Muscle of back (tissue), 11 donors: ENCODE results near the gene JUN. TPM values are rescaled to one million over a fixed set of nuclear protein-coding genes. Genes with fewer than 3 reads are reported as not detected.
A peak's percentile ranks its signal among the peaks of the same experiment; 100 is the strongest.
"Not testable (repeated sequence)": the region's sequence is repeated elsewhere in the genome, so short reads cannot be mapped to it uniquely, and the experiment has no call there.

Experiments used
- DNase-seq, 3 donors: peaks; one replicate each; pipeline versions ENCODE4 v3.0.0 to v3.0.0-alpha.2; 2013
- polyA plus RNA-seq, 10 donors: library from polyadenylated mRNA; unstranded; fragments of 120-200 nt; gene quantifications; one replicate each; pipeline ENCODE4 v1.2.1, GENCODE V29; 2013; ENCODE audit not compliant: insufficient read length in 10 of 10

Gene JUN
- polyA plus RNA-seq, 10 donors = 74.2 to 374 (median 155) TPM

DNA sequence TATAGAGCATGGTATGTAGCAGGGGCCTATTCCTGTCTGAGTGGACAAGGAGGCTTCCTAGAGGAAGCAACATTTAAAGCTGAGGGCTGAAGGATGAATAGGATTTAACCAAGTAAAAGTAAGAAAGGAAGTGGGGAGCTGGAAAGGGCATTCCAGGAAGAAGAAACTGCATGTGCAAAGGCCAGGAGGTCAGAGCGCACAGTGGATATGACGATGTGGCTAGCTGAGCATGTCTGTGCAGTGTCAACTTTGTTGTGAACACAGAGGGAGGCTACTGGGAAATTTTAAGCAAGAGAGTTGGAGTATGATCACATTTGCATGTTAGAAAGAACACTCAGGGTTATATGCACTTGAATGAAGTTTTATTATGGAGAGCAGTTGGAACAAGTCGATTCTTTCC is 28.6 kb upstream of the JUN start:
- no peak for DNase-seq

DNA sequence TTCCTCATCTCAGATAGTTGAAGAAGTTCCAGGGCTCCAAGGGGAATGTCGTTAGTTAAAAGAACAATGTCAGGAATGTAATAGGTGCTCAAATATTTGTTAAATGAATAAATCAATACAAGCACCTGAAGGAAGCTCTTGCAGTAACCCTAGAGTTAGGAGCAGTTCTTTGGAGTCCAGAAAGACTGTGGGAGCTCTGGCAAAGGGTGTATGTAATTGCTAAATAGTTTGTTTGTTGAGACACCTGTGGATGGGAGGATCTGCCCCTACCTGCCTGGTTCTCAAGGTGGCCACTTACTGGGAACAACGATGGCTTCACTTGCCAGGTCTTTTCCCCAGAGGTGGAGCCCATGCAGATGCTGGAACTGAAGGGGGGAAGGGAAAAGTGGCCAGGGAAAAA is 27.5 kb upstream of the JUN start:
- no peak for DNase-seq

DNA sequence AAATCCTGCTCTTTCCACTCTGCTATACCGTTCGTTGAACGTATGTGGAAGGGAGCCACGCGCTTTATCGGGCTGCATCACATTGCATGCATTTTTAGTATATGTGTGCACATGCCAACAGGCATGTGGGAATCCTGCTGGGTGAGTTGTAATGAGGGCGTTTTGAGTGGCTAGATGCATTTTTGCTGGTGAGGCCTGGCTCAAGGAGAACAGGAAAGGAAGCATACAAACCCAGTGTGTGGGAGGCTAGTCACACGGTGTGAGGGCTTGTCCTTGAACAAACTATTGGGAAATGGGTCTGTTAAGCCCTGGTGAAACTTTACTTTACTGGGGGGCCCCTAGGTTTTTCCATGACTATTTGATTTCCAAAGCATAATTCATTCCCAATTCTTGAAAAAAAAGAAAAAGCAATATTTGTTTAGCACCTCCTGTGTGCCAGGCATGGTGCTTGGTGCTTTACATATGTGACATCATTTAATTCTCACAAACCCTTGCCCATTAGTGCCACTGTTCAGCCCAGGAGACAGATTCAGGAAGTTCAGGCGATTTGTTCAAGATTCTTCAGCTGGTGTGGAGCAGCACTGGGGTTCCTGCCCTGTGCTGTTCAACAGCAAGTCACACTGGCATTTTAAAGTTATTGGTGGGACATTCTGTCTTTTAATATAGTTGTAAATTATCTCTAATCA is 25.6 kb upstream of the JUN start:
- peak in 1 of 3 donors; percentile 48 for DNase-seq

DNA sequence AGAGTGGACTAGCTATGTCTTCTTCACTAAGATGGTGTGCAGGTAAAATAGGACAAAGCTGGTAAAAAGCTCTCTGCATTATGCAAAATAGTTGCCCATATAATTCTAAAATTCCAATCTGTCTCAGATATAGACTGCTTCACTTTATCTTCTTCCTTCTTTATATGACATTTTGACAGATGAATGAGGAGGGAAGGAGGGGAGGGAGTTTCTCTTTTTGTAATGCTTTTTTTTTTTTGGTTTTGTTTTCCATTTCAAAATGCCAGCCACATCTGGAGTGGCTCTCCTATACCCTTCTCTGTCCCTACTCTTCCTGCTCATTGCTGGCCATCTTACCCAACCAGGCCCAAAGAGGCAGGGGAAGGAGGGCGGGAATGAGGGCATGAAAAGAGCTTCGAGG is 24.2 kb upstream of the JUN start:
- no peak for DNase-seq

DNA sequence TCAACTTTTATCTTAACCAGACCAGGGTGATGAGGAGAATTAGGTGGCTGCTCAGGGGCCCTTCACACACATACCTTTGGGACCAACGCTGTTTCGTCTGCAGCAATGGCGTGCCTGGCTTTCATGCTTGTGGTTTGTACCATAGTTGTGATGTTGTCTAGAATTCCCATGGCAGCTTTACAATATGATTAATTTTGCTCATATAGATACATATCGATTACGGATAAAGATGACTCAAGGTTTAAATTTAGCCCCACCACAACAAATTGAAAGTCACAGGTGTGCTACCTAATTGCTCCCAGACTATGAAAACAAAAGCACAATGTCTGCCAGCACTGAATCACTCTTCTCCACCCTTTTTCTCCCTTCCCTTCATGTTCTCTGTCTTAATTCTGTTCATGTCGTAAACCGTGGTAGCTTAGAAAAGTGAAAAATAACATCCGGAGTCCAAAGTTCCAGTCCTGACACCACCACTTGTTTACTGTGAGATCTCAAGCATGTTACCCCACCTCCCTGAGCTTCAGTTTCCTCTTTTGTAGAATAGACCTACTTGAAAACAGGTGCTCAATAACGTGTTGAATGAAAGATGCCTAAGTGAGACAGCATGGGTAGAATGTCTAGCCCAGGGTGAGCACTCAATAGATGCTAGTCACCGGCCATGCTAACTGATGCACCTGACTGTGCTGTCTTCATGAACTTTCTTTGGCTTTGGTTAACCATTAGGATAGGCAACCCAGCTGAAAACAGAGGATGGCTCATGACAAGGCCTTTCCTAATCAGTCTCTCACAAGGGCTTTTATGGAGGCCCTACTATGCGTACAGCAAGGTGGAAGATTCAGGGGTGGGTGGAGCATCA is 22.1 kb upstream of the JUN start:
- no peak for DNase-seq

DNA sequence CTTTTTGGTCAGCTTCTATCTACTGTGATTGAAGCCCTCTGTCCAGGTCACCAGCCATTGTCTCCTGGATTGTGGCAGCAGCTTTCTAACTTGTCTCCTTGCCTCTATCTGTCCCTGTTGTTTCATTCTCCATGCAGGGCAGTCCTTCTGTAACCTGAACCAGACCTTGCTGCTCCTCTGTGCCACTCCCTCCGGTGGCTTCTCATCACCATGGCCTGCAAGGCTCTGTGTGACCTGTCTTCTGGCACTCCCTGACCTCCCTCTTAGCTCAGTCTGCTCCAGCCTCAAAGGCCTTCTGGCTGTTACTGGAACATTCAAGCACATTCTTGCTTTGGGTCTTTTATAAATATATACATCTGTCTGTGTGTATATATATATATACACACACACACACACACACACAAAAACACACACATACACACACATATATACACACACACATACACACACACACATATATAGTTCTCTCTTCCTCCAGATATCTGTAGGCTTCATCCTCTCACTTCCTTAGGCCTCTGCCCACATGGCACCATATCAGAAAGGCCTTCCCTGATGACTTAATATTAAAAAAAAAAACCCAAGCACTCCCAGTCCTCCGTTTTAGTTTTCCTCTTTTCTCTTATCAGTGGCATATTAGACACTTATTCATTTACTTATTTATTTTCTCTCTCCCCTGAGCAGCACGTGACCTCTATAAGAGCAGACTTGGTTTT is 21.2 kb upstream of the JUN start:
- no peak for DNase-seq

DNA sequence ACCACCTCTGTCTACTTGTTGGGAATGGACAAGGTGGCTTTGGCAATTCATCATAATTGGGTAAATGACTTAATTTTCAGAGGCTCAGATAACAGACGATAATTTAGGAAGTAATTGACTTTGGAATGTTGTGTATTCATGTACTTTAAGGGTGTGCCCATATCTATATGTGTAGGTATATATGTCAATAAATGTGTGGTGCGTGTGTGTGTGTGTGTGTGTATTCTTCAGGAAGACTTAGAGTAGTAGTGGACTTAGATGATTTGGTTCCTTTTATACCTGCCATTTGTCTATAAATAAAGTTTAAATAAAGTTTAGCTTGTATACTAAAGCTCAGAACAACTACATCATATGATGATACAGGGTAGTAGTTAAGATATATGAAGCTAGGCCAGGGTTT is 20.0 kb upstream of the JUN start:
- no peak for DNase-seq

DNA sequence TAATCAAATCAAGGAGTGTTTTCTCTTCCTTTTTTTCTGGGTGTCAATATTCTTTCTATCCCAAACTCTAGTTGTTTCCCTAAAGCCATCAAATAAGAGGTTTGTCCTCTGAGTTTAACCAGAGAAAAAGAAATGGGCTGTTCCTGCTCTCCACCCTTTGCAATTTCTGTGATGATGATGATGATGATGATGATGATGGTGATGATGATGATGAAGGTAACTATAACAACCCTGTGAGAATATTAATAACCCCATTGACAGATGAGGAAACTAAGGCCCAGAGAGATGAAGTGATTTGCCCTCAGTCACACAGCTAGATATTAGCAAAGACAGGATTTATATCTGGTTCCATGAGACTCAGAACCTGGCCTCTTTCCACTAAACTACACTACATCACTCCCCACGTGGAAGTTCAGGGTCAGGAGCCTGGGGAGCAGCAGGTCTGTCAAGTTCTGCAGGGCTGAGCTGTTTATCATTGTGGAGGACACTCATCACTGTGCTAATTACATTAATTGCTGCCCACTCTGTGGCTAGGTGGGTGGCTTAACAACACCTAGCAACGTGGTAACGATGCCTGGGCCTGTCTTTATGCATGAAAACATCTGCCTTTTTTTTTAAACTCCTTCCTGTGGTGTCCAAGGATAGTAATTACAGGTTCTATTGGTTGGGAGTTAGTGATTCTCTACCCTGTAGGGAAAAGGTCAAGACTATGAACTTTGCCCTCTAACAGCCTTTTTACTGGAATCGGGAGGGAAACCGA is 19.0 kb upstream of the JUN start:
- DNase-seq = no peak

DNA sequence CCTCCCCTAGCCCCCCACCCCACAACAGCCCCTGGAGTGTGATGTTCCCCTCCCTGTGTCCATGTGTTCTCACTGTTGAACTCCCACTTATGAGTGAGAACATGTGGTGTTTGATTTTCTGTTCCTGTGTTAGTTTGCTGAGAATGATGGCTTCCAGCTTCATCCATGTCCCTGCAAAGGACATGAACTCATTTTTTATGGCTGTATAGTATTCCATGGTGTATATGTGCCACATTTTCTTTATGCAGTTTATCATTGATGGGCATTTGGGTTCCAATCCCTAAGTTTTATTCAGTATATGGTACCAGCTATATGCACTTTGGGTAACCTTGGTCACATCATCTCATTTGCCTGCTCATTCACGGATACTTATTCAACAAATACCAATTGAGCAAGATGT is 17.4 kb upstream of the JUN start:
- not testable (repeated sequence) for DNase-seq

DNA sequence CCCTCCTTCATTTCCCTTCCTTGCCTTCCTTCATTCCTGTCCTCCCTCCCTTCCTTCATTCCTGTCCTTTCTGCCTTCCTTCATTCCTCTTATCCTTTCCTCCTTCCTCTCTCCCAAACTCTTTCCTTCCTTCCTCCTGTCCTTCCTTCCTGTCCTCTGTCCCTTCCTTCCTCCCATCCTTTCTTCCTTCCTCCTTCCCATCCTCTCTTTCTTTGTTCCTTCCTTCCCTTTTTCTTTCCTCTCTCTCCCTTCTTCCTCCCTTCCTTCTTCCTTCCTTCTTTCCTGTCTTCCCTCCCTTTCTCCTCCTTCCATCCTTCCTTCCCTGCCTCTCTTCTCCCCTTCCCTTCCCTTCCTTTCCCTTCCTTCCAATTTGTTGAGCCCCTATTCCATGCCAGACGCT is 15.8 kb upstream of the JUN start:
- DNase-seq = no peak

DNA sequence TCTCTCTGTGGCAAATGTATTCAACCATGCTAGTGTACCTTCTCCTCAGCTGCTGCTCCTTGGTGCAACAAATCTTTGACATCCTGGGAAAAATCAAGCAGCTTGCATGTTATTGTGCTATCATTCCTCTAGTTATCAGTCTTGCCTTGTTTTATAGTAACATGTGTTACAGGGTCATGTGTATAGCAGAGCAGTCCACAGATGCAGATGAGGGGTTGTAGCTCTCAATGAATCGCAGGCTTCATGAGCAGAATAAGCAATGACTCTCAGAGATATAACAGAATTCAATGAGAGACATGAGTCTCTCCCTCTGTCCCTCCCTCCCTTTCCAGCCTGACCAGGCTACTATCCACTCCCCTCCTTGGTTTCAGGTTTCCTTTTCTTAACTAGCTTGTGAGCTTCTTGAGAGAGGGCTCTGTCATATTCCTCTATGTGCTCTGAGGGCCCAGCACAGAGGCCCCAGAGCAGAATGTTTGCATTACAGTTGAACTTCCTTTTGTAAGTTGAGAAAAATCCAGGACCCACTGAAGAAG is 15.1 kb upstream of the JUN start:
- no peak for DNase-seq

DNA sequence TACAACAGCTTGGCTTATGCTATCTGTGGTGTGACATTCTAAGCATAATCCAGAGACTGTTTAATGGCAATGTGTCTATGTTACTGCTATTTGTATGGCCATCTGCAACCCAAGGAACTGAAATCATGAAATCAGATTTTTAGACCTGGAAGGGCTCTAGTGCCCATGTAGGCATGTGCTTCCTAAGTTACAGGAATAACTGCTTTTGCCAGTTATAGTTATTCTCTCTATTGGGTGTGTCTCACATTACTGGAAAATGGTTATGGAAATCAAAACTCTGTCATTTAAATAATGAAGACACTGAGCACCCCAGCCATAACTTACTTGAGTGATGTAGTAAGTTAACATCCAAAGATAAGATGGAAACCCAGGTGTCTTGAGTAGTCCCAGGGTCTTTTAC is 12.6 kb upstream of the JUN start:
- DNase-seq = no peak

DNA sequence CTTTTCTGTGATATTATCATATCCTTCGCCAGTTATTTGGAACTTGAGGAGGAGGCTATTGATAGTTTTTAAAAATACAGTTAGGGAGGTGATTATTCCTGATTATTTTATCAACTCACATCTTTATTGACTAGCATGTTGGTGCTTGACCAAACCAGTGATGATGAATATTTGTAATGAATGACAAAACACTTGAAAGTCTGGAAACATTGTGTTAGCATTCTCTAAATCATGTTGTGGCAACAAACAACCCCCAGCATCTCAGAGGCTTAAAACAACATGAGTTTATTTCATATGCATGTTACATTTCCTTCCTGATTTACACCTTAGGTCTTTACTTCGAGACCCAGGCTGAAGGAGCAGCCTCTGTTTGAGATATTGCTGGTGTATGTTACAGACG is 10.7 kb upstream of the JUN start:
- DNase-seq = no peak

DNA sequence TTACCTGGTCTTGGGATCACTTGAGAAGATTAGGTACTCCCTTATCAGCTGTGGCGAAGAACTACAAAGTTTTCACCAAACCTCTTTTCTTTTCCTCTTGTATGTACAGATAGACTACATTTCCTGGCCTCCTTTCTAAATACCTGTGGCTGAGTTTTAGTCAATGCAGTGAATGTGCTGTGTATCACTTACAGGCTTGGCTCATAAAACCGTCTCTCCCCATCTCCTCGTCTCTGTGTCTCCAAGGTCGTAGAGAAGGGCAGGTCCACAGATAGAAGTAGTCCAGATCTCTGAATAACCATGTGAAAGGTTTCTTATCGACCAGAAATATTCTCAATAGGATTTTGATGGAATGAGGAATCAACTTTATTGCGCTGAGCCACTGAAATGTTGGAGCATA is 9.0 kb upstream of the JUN start:
- DNase-seq = no peak

DNA sequence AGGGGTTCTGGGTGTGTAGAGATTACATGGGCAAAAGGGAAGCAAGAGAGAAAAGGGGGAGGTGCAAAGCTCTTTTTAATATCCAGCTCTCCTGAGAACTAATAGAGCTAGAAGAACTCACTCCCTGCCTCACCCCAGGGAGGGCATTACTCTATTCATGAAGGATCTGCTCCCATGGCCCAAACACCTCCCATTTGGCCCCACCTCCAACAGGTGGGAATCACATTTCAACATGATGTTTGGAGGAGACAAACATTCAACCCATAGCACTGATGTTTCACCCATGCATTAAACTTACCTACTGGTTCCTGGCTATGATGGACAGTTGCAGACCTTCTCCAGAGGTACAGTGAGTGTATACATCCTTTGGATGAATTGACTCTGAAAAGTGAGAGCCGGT is 7.3 kb upstream of the JUN start:
- DNase-seq = no peak

DNA sequence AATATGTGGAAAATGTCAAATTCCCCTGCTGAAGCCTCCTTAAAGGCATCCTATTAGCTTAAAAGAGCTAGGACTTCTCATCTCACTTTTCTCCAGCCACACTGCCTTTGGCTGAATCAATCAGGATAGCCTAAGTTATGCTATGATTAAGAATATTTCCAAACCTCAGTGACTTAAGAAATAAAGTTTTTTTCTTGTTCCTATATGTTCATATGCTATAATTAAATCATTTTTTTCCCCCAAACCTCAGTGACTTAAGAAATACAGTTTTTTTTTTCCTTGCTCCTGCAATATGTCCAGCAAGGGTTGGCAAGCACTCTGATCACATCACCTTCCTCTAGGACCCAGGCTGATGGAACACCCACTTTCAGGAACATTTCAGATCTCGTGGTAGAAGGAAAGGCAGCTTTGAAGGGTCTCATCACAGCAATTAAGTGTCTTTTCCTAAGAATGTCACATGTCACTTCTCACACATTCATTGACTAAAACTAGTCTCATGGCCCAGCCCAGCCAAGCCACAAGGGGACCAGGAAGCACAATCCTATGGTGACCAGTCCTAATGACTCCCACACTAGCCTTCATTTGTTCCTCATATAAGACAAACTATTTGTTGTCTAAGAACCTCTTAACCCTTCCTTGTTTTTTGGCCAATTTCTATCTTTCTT is 6.3 kb upstream of the JUN start:
- no peak for DNase-seq

DNA sequence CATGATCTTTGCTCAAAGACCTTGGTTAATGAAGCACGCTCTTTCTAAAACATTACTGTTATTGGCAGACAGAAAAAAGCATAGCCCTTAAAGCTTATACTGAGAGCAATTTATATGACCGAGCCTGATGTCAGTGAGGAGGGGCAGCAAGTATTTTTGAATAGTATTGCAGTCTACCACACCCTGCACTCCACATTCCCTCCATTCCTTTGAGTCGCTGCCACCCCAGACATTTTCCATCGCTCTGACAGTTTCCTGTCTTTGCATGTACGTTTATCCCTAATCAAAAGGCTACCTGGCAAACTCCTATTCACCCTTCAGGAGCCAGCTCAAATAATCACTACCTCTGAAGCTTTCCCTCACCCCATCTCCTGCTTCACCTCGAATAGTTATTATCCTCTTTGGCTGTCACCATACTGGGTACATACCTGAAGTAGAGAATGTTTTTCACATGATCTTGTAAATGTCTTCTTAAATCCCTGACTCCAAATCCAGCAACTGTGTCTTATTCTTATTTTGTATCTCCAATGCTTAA is 5.5 kb upstream of the JUN start:
- no peak for DNase-seq

DNA sequence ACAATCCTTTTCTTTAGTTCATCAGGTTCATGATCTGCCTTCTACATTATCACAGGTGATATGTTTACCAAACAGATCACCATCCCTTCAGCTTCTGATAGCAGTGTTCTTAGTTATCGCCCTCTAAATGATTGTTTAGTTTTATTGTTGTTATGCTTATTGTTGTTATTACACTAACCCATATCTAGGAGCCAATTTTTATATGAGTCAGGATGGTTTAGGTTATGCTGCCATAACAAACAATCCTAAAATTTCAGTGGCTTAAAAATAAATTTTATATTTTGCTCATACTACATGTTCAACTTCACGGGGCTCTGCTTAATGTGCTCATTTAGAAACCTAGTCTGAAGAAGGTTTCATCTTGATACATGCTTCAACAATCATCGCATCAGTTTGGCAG is 4.4 kb upstream of the JUN start:
- DNase-seq = no peak

DNA sequence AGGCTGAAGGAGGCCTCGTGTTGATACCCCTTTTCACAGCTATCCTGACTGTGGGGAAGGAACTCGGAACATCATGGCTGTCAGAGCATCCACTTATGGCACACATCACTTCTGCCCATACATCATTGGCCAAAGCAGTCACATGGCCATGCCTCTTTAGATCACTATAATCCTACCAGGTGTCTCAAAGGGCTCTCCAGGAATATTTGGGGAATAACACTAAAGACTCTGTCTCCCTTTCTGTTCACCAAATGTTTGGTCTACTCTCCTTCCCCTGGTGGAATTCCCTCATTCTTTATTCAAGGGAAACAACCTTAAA is 3.0 kb upstream of the JUN start:
- DNase-seq = no peak

DNA sequence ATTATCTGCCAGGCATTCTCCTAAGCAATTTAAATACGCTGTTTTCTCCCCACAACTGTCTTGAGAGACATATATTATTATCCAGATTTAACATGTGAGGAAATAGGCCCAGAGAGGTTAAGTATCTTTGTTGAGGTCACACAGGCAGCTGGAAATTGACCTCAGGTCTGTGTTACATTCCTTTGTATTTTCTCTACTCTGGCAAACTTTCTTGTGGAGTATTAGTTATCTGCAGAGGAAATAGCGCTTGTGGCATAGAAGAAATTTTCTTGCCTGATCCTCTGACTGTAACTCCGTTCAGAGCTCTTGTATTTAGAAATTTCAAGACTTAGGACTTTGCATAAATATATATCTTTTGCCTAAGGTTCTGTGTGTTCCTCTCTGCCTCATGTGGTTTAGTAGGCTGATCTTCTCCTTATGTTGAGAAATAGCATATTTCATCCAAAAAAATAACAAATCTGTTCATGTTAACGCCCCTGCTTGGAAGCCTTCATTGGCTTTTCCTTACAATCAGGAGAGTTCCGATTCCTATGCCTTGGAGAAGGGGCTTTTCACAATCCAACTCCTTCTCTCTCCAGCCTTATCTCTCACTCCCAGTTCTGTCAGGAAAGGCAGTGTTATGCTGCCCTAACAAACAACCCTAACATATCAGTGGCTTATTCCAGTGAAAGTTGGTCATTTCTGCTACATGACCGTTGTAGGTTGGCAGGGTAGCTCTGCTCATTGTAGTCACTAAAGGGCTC is 2.5 kb upstream of the JUN start:
- DNase-seq = peak in 2 of 3 donors; percentile 37 to 80
